Measurements from ENCODE around the gene NDUFA3. TPM values are rescaled to one million over a fixed set of nuclear protein-coding genes. Genes with fewer than 3 reads are reported as not detected.

Gene NDUFA3
- total RNA-seq, 1 experiment from 2014 or later: 134 TPM

DNA sequence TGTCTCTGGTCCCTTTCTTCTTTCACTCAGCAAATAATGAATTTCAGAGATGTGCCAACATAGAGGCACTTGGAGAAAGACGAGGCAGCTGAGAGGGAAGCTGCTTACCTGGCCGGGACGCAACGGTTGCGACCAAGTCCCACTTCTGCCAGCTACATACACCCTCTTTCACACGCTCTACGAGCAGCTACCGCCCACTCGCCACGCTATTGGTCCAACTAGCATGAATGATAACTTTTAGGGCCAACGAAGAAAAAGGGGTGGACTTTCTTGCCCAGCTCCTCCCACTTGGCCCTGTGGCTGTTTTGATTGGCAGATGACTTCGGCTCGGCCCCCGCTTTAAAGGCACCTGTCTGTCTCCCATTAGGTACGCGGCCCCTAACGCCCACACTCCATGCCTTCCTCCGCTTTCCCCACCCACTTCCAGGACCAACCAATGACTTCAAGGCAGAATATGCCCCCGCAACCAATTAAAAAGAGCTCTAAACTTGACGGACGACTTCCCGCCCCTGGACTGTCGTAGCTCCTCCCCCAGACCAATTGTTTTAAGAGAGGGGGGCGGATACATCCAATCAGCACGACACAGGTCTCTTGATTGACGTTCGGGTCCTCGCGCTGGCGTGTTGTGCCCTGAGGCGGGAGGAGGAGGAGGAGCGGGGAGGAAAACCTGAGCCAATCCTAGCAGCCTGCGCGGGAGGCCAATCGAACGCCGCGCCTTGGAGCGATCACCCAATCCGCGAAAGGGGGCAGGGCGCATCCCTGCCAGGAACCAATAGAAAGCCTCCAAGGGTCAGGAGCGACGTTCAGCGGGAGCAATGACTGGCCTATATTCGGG, 34.4 kb downstream of the NDUFA3 start:
- H3K79me2 ChIP-seq (ENCODE audit: low read depth): peaks cover 44% of the 10 kb centered on the region
- no TSS peak for BruUV-seq (replicated peaks)
- intact Hi-C loops (cut with micrococcal nuclease; ENCODE audit: unreplicated experiment): loop anchor here (1.0 to 2.0 kb wide), 7 partner anchors 22 to 311 kb away; partner anchors contain the start of genes LENG1, MYADM and NDUFA3

DNA sequence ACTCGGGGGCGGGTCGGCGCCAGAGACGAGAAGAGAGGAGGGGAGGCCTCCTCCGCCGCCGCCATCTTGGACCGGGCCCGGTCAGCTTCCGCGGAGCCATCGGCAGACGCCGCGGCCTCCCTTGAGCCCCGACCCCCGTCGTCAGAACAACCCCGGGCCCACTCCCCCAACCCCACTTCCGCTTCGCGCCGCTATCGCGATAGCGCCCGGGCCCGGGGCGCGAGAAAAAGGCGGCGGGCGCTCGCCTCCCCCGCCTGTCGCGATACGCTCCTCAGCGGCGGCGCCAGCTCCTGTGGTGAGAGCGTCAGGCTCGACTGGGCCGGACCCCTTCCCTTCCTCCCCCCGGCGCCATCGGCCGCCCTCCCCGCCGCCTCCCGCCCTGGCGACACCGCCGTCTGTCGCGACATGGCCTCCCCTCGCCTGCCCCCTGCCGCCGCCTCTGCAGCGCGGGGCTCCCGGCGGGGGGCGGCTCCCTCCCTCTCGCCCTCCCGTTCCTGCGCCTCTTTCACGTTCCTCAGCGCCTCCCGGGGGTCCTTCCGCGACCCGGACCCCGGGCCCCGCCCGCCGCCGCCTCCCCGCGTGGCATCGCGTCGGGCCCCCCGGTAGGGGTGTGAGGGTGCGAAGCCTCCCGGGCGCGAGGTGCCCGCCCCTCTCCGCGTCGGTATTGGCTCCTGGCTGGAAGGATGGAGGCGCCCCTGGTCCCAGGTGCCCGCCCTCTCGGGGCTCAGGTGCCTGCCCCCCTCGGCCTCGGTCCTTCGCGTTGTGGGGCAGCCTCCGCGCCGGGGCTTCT, 35.2 kb downstream of the NDUFA3 start, which contains the start of gene CNOT3:
CNOT3 (plus strand) TSS at position 64 of the 790 bp plus-strand sequence. CDS start 5,217 bp downstream, outside the sequence.
- ChIA-PET POLR2A (ENCODE audit: unreplicated experiment) (interaction anchor here (0.5 to 1.7 kb wide), 16 partner anchors 15 to 1873 kb away, joined by 3 to 36 read pairs (median 6); partner anchors contain the start of genes LENG1, MBOAT7, MYADM and PRPF31), CTCF (interaction anchor here (0.5 to 1.4 kb wide), 6 partner anchors 51 to 345 kb away, joined by 4 to 21 read pairs (median 8); partner anchors contain the start of gene MBOAT7)
- Histone ChIP-seq H3K4me1 (replicated peaks; ENCODE audit: insufficient read depth) (peaks cover 26% of the 10 kb centered on the region; the same call in 1 of the 2 replicates), H3K9me3 (ENCODE audit: insufficient read depth, low read depth) (no peaks in the 10 kb centered on the region), H3F3A (ENCODE audit: insufficient read depth, low read depth) (peaks cover 17% of the 10 kb centered on the region), H3K4me2 (peak within 1 kb of the TSS; percentile 97), H3K27me3 (ENCODE audit: insufficient read depth, low read depth) (no peaks in the 10 kb centered on the region), H4K20me1 (ENCODE audit: insufficient read depth) (peaks cover 41% of the 10 kb centered on the region), H3K27ac (peak within 1 kb of the TSS; percentile 82), H3K4me3 (peak within 1 kb of the TSS; percentile 83), H3K36me3 (ENCODE audit: low read depth) (peaks cover 14% of the 10 kb centered on the region), H3K9me2 (ENCODE audit: insufficient read depth) (no peaks in the 10 kb centered on the region), H2AFZ (peak within 1 kb of the TSS; percentile 90), H3K79me2 (ENCODE audit: low read depth) (peaks cover 52% of the 10 kb centered on the region)
- BruUV-seq (replicated peaks): no TSS peak
- peak in 1 of 2 experiments; percentile 32 for DNase-seq
- intact Hi-C loops (cut with micrococcal nuclease; ENCODE audit: unreplicated experiment): loop anchor here (1.0 to 2.0 kb wide), 7 partner anchors 21 to 310 kb away; partner anchors contain the start of genes LENG1, MYADM and NDUFA3
- no peak for TF ChIP-seq EZH2 (IDR thresholded peaks at IDR 0.05; ENCODE audit: low read depth)
- TF ChIP-seq, protein P1, sequence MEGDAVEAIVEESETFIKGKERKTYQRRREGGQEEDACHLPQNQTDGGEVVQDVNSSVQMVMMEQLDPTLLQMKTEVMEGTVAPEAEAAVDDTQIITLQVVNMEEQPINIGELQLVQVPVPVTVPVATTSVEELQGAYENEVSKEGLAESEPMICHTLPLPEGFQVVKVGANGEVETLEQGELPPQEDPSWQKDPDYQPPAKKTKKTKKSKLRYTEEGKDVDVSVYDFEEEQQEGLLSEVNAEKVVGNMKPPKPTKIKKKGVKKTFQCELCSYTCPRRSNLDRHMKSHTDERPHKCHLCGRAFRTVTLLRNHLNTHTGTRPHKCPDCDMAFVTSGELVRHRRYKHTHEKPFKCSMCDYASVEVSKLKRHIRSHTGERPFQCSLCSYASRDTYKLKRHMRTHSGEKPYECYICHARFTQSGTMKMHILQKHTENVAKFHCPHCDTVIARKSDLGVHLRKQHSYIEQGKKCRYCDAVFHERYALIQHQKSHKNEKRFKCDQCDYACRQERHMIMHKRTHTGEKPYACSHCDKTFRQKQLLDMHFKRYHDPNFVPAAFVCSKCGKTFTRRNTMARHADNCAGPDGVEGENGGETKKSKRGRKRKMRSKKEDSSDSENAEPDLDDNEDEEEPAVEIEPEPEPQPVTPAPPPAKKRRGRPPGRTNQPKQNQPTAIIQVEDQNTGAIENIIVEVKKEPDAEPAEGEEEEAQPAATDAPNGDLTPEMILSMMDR (conservative IDR thresholded peaks at IDR 0.05): no peak; the same call in 1 of the 2 replicates

More for the DNA sequence above, 34.4 kb downstream of the NDUFA3 start:
- H3K9me2 ChIP-seq (ENCODE audit: insufficient read depth): no peaks in the 10 kb centered on the region
- H2AFZ ChIP-seq: peak overlapping the region; percentile 90
- peaks cover 23% of the 10 kb centered on the region for H3F3A ChIP-seq (ENCODE audit: insufficient read depth, low read depth)
- peaks cover 8% of the 10 kb centered on the region for H3K36me3 ChIP-seq (ENCODE audit: low read depth)
- ChIA-PET CTCF (interaction anchor here (0.5 to 1.4 kb wide), 9 partner anchors 52 to 344 kb away, joined by 3 to 21 read pairs (median 7); partner anchors contain the start of gene MBOAT7), POLR2A (ENCODE audit: unreplicated experiment) (interaction anchor here (0.5 to 1.7 kb wide), 31 partner anchors 11 to 1872 kb away, joined by 3 to 36 read pairs (median 6); partner anchors contain the start of genes LENG1, LENG8, MBOAT7 and MYADM)
- no peaks in the 10 kb centered on the region for H3K9me3 ChIP-seq (ENCODE audit: insufficient read depth, low read depth)
- peak overlapping the region; percentile 82 for H3K27ac ChIP-seq
- peak overlapping the region; percentile 83 for H3K4me3 ChIP-seq
- H4K20me1 ChIP-seq (ENCODE audit: insufficient read depth): peaks cover 35% of the 10 kb centered on the region
- peak; percentile 100 for DNase-seq
- H3K4me1 ChIP-seq (replicated peaks; ENCODE audit: insufficient read depth): peaks cover 26% of the 10 kb centered on the region; the same call in 1 of the 2 replicates
- H3K4me2 ChIP-seq: peak overlapping the region; percentile 97
- no peaks in the 10 kb centered on the region for H3K27me3 ChIP-seq (ENCODE audit: insufficient read depth, low read depth)
- TF ChIP-seq, protein P1 (conservative IDR thresholded peaks at IDR 0.05): no peak

Data from PC-9 (cell line).